ENCODE measurements around the gene PRR4. TPM values are rescaled to one million over a fixed set of nuclear protein-coding genes. Genes with fewer than 3 reads are reported as not detected.

PRR4 gene
- total RNA-seq, 1 donor from 2014 or later = 2.5 TPM

DNA sequence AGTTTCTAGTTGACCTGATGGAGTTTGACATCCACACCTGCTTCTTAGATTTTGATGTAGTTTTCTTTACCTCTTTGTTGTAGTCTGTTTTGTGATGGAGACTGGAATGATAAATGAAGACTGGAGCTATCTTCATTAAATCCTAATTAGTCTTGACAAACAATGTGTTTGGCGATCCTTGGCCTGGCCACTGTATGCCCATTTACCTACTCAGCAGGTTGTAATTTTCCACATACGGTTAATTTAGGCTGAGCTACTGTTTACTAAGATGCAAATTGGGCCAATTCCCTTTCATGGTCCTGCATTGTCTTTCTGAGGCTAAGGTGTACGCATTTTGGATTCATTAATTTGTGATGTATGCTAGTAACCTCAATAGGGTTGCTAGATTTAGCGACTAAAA is 46.7 kb downstream of the PRR4 start, which contains the start of gene TAS2R7:
TAS2R7 (minus strand) TSS at position 41 of the 400 bp plus-strand sequence. CDS start 57 bp downstream, outside the sequence.
- intact Hi-C loops (cut with micrococcal nuclease) = no loop called here

GRCh38 chr12:10801741-10802140 is 47.5 kb downstream of the PRR4 start:
- intact Hi-C loops (cut with micrococcal nuclease) = no loop called here

Other genes with a start within 250 kb of the PRR4 start
- 54.7 and 56.4 TPM in 2 replicates for gene MAGOHB, start 235.9 kb downstream of the PRR4 start, total RNA-seq
- 0.32 and 1.7 TPM in 2 replicates for gene STYK1, start 175.4 kb downstream of the PRR4 start, total RNA-seq
- 57.9 and 60.7 TPM in 2 replicates for gene YBX3, start 126.2 kb downstream of the PRR4 start, total RNA-seq
- not detected in 2 replicates for gene TAS2R7, start 46.8 kb downstream of the PRR4 start, total RNA-seq
- not detected in 2 replicates for gene TAS2R8, start 42.2 kb downstream of the PRR4 start, total RNA-seq
- gene TAS2R9, start 39.3 kb downstream of the PRR4 start, total RNA-seq = not detected in 2 replicates
- 1.1 and 1.3 TPM in 2 replicates for gene TAS2R10, start 23.1 kb downstream of the PRR4 start, total RNA-seq
- gene PRH1, start 34.8 kb upstream of the PRR4 start, total RNA-seq = 18.0 and 20.7 TPM in 2 replicates
- gene TAS2R13, start 60.1 kb upstream of the PRR4 start, total RNA-seq = 1.4 and 1.7 TPM in 2 replicates
- not detected in 2 replicates for gene PRH2, start 79.8 kb upstream of the PRR4 start, total RNA-seq
- 3.2 and 4.1 TPM in 2 replicates for gene TAS2R14, start 89.8 kb upstream of the PRR4 start, total RNA-seq
- 1.6 and 2.0 TPM in 2 replicates for gene TAS2R50, start 137.4 kb upstream of the PRR4 start, total RNA-seq
- gene TAS2R20, start 148.8 kb upstream of the PRR4 start, total RNA-seq = 2.3 and 2.9 TPM in 2 replicates
- 3.1 and 3.5 TPM in 2 replicates for gene TAS2R19, start 173.1 kb upstream of the PRR4 start, total RNA-seq
- gene TAS2R31, start 181.9 kb upstream of the PRR4 start, total RNA-seq = 3.9 and 4.2 TPM in 2 replicates
- 1.9 and 2.2 TPM in 2 replicates for gene TAS2R46, start 212.8 kb upstream of the PRR4 start, total RNA-seq
- gene TAS2R43, start 242.8 kb upstream of the PRR4 start, total RNA-seq = 0.55 and 1.2 TPM in 2 replicates

Data from T-helper 2 cell treated with Interferon-gamma antibody and Interleukin-4, amounts not matched to agents 100 ng/mL and 5 ng/mL, for 36 hours (primary cell).